ENCODE data around the gene SRGAP1. TPM values are rescaled to one million over a fixed set of nuclear protein-coding genes. Genes with fewer than 3 reads are reported as not detected.

SRGAP1 gene
- total and polyA plus RNA-seq, 9 of the 15 experiments (the other 6 are each of a cell fraction or from before 2014, with no cell fraction given) = 0.01 to 0.13 (median 0.04) TPM; not detected in 3

GRCh38 chr12:63961048-63961447 is 116.5 kb downstream of the SRGAP1 start:
- 1% methylated on average over 5 of the region's 5 CpGs for WGBS (ENCODE audit: insufficient coverage, low coverage, missing lambda C conversion rate)
- DNase-seq (ENCODE audit: extremely low read depth in 1 of 4, low spot score in 3 of 4) (no peak), ATAC-seq (no peak), FAIRE-seq (no peak)
- no TSS peak for BruUV-seq (replicated peaks)
- Histone ChIP-seq H3K4me1 (replicated peaks in 1 of 2; ENCODE audit: control insufficient read depth in 2 of 2, insufficient read depth in 2 of 2, low read length in 2 of 2) (no peaks in the 10 kb centered on the region), H2AFZ (ENCODE audit: low read depth, low read length) (no peak overlapping the region), H3K9me3 (replicated peaks; ENCODE audit: control insufficient read depth, insufficient read depth, low read depth, low read length) (no peaks in the 10 kb centered on the region), H3K27me3 (ENCODE audit: control insufficient read depth in 2 of 2, insufficient read depth in 2 of 2, low read length in 2 of 2) (no peaks in the 10 kb centered on the region; a peak in 2 of 5 replicates), H3K36me3 (ENCODE audit: control insufficient read depth, insufficient read depth, low read length) (no peaks in the 10 kb centered on the region), H3K9ac (ENCODE audit: insufficient read depth in 1 of 2, low read depth in 2 of 2, low read length in 2 of 2) (no peak overlapping the region), H4K20me1 (replicated peaks; ENCODE audit: control insufficient read depth, insufficient read depth, low read length) (no peaks in the 10 kb centered on the region), H3K79me2 (ENCODE audit: control insufficient read depth, insufficient read depth, low read length) (no peaks in the 10 kb centered on the region), H3K27ac (ENCODE audit: extremely low read depth, low read depth, low read length) (no peak overlapping the region), H3K4me3 (no peak overlapping the region), H3K4me2 (ENCODE audit: insufficient read depth, low read length) (no peak overlapping the region), H3K9me1 (ENCODE audit: control insufficient read depth, insufficient read depth, low read length) (no peaks in the 10 kb centered on the region)
- intact Hi-C loops (cut with micrococcal nuclease) = no loop called here
- CTCF ChIA-PET (ENCODE audit: low intra/inter-chr PET ratio) = no interaction called here
- POLR2A ChIA-PET = no interaction called here
- TF ChIP-seq NFIC (IDR thresholded peaks at IDR 0.05) (no peak), NR2C2 (CRISPR knock-in tag; IDR thresholded peaks at IDR 0.05) (no peak), NR2C2 (tag; IDR thresholded peaks at IDR 0.05) (no peak), VEZF1 (CRISPR knock-in tag; IDR thresholded peaks at IDR 0.05) (no peak), SRF (CRISPR knock-in tag; IDR thresholded peaks at IDR 0.05) (no peak), PCBP2 (IDR thresholded peaks at IDR 0.05; ENCODE audit: low read depth, low read length, poor library complexity, severe bottlenecking) (no peak), TRIM28 (IDR thresholded peaks at IDR 0.05) (no peak), E2F5 (CRISPR knock-in tag; IDR thresholded peaks at IDR 0.05) (no peak), STAT6 (CRISPR knock-in tag; IDR thresholded peaks at IDR 0.05) (no peak), NR0B1 (IDR thresholded peaks at IDR 0.05; ENCODE audit: partially characterized antibody) (no peak)
- TF ChIP-seq, protein P1, sequence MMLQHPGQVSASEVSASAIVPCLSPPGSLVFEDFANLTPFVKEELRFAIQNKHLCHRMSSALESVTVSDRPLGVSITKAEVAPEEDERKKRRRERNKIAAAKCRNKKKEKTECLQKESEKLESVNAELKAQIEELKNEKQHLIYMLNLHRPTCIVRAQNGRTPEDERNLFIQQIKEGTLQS (IDR thresholded peaks at IDR 0.05) = no peak
- TF ChIP-seq, protein P1 (CRISPR knock-in tag; conservative IDR thresholded peaks at IDR 0.05) = no peak
- TF ChIP-seq, protein P2, sequence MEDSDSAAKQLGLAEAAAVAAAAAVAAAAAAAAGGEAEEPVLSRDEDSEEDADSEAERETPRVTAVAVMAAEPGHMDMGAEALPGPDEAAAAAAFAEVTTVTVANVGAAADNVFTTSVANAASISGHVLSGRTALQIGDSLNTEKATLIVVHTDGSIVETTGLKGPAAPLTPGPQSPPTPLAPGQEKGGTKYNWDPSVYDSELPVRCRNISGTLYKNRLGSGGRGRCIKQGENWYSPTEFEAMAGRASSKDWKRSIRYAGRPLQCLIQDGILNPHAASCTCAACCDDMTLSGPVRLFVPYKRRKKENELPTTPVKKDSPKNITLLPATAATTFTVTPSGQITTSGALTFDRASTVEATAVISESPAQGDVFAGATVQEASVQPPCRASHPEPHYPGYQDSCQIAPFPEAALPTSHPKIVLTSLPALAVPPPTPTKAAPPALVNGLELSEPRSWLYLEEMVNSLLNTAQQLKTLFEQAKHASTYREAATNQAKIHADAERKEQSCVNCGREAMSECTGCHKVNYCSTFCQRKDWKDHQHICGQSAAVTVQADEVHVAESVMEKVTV (CRISPR knock-in tag; IDR thresholded peaks at IDR 0.05) = no peak
- in situ Hi-C loops (cut with MboI) = no loop called here

Data from K562 (cell line).